AG20443 (cell line): ENCODE results near the gene ZNF436.
"Not testable (repeated sequence)": the region's sequence is repeated elsewhere in the genome, so short reads cannot be mapped to it uniquely, and the experiment has no call there.

Source experiments
- DNase-seq: peaks from one replicate; pipeline ENCODE4 v3.0.0; 2012; ENCODE audit warnings: low spot score, mixed read lengths

Gene ZNF436

GRCh38 chr1:23392125-23392855 lies 22.7 kb upstream of the ZNF436 start:
- no peak for DNase-seq

GRCh38 chr1:23389837-23390321 lies 20.2 kb upstream of the ZNF436 start:
- DNase-seq, result no peak

- DNase-seq, result no peak
Measured at GRCh38 chr1:23387494-23387893, 17.9 kb upstream of the ZNF436 start.

- peak; percentile 38 for DNase-seq
Measured at GRCh38 chr1:23385119-23385621, 15.5 kb upstream of the ZNF436 start.

DNA sequence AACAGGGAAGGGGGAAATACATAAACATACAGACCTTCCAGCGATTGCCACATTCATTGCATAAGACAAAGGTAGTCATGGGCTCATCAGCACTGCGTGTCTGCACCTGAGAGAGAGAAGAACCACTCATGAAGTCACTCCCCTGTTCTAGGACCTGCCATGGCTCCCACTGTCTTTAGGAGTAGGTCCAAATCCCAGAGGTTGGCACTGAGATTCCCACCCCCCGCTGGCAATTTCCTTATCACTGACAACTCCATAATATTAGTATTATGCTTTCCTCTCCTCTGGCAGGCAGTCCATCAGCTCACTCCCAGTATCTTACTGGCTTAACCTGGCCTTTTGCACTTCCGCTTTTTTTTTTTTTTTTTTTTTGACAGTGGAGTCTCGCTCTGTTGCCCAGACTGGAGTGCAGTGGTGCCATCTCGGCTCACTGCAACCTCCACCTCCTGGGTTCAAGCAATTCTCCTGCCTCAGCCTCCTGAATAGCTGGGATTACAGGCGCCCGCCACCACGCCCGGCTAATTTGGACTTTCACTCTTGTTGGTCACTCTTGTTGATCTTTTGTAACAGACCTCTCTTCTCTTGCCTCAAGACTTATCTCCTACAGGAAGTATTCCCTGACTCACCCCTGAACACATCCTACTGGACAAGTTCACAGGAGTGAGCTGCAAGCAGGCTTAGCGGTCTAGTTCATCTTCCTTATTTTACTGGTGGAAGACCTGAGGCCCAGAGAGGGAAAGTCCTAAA lies 14.8 kb upstream of the ZNF436 start:
- DNase-seq, result peak; percentile 61

GRCh38 chr1:23383577-23384311 lies 14.1 kb upstream of the ZNF436 start:
- DNase-seq, result no peak

- DNase-seq, result no peak
Measured at GRCh38 chr1:23381233-23381885, 11.7 kb upstream of the ZNF436 start.

DNA sequence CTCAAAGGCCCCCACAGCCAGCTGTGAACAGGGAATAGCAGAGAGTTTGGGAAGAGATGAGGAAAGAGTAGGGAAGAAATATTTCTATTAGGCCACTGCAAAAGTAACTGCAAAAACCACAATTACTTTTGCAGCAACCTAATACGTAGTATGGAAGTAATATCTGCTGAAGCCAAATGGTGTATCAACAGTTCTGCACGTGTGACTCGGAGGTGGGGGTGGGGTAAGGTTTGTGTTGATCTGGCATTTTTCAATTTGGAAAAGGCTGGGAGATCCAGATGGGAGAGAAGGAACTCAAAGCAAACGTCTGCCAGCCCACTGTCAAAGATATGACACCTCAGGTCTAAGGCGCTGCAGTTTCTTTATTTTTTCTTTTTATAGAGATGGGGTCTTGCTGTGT lies 11.1 kb upstream of the ZNF436 start:
- DNase-seq, result no peak

- not testable (repeated sequence) for DNase-seq
Measured at GRCh38 chr1:23380236-23380635, 10.6 kb upstream of the ZNF436 start.

DNA sequence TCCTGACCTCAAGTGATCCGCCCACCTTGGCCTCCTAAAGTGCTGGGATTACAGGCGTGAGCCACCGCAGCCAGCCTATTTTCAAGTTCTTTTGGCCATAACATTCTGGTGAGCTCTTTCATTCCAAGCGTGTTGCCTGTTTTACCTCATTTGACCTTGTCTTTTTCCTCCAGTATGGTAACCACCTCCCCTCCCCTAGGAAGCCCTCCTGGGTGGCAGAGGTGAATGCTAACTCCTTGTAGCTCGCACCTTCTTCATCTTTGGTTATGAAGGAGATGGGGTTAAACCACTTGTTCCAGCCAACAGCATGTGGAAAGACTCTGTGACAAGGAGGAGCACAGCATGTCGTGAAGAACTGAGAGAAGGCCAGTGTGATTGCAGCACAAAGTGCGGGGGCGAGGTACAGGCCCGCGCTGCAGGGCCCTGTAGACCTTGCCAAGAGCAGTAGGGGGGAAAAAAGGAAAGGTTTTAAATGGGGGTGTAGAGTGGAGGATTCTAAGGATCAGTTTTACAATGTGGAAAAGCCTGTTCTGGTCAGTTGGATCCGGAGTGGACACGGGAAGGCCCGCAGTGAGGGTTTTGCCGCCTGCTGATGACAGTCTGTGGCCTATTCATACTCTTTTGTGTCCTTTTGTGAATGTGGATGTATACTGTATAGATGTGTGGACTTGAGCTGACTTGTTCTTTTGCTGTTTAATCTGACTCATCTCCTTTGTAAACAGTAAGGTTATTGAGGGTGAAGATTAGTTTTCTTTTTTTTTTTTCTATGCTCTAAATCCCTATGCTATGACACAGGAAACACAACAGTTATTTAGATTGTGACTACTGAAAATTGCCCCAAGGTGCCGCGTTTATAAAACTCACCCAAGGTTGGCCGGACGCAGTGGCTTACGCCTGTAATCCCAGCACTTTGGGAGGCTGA lies 7.5 kb upstream of the ZNF436 start:
- peak; percentile 66 for DNase-seq

GRCh38 chr1:23374079-23374735 lies 4.6 kb upstream of the ZNF436 start:
- not testable (repeated sequence) for DNase-seq

DNA sequence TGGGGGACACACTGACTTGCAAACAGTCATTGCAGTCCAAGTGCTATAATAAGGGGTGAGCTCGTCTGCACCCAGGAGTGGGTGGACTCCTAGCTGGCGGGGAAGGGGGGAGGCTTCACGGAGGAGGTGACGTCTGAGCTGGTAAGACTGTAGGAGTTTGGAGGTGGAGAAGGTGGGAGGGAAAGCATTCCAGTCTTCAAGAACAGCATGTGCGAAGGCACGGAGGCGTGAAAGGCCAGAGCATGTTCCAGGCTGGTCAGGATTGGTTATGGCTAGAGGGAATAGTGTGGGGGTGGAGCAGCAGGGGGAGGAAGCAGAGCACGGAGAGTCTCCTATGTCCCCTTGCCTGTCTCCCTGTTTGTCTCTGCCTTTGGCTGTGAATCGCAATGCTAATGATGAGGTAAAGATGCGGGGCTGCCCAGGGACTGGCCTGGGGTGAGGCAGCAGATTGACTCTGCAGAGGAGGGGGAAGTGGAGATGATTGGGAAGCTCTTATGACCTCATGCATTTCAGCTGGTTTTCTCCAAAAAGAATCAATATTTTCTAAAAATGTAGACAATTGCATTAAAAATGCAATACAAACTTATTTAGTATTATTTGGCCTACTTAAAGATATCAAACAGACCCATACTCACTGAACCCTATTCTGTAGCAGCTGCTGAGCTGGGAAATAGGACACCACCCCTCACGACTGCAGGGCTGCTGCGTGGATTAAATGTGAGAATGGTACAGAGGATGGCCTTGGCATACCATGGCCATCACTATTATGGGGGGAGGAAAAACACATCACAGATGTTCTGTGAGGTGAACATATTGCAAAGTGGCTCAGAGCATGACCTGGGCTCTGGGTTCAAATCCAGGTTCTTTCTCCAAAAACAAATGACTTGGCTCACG lies 2.6 kb upstream of the ZNF436 start:
- no peak for DNase-seq

DNA sequence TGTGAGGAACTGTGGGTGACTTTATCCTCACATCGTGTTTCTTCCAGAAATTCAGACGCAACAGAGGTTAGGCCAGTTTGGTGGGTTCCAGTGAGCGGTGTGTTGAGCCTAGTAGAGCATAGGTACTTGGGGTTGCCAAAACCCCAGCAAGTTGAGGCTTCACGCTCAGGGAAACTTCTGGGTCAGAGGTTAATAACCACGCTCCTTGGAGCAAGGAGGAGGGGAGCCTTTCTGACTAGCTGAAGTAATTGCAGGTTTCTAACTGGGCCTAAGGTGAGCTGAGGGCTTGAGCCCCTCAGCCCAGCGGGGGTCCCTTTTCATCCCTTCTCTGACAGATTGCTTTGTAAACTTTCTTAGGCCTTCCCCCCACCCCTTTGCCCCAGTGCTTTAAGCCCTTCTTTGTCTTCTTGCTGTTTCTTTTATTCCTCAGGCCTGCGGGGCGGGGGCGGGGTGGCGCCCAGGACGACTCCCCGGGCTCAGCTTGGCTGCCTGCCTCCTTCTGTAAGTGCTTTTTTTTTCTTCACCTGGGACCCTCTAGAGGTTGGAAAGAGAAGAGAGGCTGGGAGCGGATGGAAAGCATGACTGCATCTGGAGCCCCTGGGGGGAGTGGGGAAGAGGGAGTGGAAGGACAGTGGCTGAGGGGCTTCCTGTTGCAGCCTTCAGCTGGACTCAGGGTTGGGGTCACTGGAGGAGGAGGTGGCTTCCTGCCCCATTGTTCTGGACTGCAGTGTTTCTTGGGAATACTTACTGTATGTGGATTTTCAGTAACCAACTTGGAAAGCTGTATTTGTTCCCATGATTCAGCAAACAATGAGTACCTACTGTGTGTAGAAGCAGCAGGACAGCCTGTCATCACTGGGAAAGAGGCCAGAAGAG lies 1.3 kb upstream of the ZNF436 start:
- DNase-seq, result no peak

GRCh38 chr1:23370330-23370708 lies 683 bp upstream of the ZNF436 start:
- DNase-seq, result no peak

- DNase-seq, result peak; percentile 91
Measured at GRCh38 chr1:23368562-23369334, 888 bp downstream of the ZNF436 start.

DNA sequence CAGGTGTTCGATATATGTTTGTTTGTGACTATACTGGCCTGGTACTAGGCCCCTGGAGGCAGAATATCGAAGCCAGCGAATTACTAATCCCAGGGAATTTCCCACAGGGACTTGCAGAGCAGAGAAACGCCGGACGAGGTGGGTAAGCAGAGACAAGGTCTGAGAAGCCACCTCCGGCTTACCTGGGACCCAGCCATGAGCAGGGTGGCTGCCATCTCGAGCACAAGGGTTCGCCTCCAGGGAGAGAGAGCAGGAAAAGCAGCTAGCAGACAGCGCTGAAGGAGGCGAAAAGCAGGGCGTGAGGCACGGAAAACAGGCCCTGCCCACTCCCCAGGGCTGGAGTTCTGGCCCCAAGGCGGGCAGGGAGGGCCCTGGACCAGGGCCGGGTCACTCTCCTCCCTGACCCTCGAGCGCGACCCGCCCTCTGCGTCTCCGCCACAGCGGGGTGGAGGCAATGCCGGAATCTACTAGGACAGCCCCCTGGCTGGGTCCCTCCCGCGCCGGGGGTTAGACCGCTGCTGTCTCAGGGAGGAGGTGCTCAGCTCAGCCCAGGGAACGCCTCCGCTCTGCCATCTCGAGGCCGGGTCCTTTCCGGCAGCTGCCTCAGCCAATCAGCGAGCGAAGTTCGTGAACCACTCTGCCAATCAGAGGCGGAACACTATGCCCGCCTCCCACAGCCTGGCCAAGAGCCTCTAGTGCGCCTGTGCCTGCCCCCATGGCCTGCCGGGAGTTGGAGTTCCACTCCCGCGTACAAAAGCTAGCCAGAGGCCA lies 1.7 kb downstream of the ZNF436 start:
- peak; percentile 99 for DNase-seq

DNA sequence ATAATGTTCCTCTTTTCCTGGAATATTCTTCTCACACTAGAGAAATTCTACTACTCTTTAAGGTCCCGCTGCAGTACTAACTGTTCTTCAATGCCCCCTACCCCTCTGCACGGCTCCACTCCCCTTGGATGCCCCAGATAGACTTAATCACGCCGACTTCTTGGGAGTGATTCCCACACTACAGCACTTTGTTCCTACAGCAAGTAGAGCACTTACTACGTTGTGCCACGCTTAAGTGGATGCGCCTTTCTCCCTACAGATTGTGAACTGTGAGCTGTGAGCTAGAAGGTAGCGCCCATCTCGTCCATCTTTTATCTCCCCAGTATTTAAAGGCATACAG lies 2.2 kb downstream of the ZNF436 start:
- no peak for DNase-seq
